GM10248 (cell line): Measurements from ENCODE around the gene MYPN.
A peak's percentile ranks its signal among the peaks of the same experiment; 100 is the strongest.

Experiments
- CTCF ChIA-PET: fragments of 300-600 bp; sonication (Branson Sonifier 250); formaldehyde crosslinking; extraction: SDS; loops from one replicate; lab custom pipeline; 2021; ENCODE audit warnings: antibody characterized with exemption; lab: Yijun Ruan, JAX
- POLR2A ChIA-PET: fragments of 350-650 bp; sonication (Branson Sonifier 250); formaldehyde crosslinking; extraction: SDS; loops from one replicate; lab custom pipeline; 2020; ENCODE audit warnings: antibody characterized with exemption; lab: Yijun Ruan, JAX
- DNase-seq: peaks from one replicate; pipeline ENCODE4 v3.0.0; 2012; ENCODE audit errors: extremely low spot score
- TF ChIP-seq, protein P1 (sequence below): IDR thresholded peaks from 2 replicates; pipeline ENCODE4 v1.5.1; 2012; ENCODE audit warnings: mild to moderate bottlenecking, low read depth; ENCODE audit errors: extremely low read depth, missing control alignments, control extremely low read depth

Gene MYPN

DNA sequence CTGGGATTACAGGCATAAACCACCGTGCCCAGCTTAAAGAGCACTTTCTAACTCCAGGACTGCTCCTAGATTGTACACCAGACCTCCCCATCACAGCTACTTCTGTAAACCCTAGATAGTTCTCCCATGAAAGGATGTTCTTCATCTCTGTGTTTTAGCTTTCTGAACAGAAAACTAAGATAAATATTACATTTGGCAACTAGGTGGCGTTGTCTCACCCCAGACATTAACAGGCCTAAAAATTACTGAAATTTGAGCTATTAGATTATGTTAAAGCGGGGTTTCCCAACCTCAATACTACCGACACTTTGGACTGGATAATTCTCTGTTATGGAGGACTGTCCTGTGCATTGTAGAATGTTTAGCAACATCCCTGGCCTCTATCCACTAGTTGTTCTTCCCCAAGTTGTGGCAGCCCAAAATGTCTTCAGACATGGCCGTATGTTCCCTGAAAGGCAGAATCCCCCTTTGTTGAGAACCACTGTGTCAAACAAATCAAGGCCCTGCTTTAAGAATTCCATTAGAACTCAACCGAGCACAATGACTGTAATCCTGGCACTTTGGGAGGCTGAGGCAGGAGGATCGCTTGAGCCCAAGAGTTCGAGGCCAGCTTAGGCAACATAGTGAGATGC lies 103.5 kb downstream of the MYPN start:
- peak; percentile 42 for DNase-seq
- TF ChIP-seq, protein P1, sequence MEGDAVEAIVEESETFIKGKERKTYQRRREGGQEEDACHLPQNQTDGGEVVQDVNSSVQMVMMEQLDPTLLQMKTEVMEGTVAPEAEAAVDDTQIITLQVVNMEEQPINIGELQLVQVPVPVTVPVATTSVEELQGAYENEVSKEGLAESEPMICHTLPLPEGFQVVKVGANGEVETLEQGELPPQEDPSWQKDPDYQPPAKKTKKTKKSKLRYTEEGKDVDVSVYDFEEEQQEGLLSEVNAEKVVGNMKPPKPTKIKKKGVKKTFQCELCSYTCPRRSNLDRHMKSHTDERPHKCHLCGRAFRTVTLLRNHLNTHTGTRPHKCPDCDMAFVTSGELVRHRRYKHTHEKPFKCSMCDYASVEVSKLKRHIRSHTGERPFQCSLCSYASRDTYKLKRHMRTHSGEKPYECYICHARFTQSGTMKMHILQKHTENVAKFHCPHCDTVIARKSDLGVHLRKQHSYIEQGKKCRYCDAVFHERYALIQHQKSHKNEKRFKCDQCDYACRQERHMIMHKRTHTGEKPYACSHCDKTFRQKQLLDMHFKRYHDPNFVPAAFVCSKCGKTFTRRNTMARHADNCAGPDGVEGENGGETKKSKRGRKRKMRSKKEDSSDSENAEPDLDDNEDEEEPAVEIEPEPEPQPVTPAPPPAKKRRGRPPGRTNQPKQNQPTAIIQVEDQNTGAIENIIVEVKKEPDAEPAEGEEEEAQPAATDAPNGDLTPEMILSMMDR = peak; percentile 48
- ChIA-PET POLR2A (no interaction called here), CTCF (interaction anchor here (0.8 to 7.1 kb wide), 48 partner anchors 10 to 688 kb away, joined by 3 to 97 read pairs (median 5); partner anchors contain the start of genes ATOH7 and DDX50)

DNA sequence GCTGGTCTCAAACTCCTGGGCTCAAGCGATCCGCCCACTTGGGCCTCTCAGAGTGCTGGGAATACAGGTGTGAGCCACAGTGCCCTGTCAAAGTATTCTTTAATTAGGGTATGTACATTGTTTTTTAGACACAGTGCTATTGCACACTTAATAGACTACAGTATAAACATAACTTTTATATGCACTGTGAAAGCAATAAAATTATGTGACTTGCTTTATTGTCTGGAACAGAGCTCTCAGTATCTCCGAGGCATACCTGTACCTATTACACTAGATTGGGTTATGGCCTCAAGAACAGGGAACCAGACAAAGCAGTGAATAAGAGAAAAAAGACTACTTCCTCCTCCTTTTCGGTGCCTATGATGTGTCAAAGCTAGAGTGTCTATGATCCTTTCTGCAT lies 109.5 kb downstream of the MYPN start:
- CTCF ChIA-PET = interaction anchor here (1.3 kb wide), 1 partner anchor 9 kb away, joined by 5 read pairs; no protein-coding TSS in a partner anchor

DNA sequence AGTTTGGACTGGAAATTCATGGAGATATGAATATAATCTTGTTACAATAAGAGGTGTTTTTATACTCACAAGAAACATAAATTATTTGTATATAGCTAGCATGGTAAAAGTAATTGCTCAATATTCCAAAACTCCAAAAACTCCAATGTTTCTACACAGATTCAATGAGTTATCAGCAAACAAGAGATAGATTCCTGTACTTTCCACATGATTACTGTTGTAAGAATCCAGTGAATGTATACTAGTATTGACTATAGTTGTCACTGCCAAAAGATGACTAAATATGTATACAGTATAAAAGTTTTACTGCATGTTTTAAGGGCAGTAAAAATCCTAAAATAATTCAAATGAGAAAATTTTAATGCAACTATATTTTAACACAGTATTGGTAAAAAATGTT lies 111.9 kb downstream of the MYPN start:
- CTCF ChIA-PET = interaction anchor here (1.1 to 3.8 kb wide), 2 partner anchors 9 to 14 kb away, joined by 3 to 30 read pairs; no protein-coding TSS in a partner anchor
- POLR2A ChIA-PET = no interaction called here
- TF ChIP-seq, protein P1 = no peak
- no peak for DNase-seq

More for the DNA sequence above, 109.5 kb downstream of the MYPN start:
- TF ChIP-seq, protein P1 = no peak
- DNase-seq = no peak
- POLR2A ChIA-PET = no interaction called here

DNA sequence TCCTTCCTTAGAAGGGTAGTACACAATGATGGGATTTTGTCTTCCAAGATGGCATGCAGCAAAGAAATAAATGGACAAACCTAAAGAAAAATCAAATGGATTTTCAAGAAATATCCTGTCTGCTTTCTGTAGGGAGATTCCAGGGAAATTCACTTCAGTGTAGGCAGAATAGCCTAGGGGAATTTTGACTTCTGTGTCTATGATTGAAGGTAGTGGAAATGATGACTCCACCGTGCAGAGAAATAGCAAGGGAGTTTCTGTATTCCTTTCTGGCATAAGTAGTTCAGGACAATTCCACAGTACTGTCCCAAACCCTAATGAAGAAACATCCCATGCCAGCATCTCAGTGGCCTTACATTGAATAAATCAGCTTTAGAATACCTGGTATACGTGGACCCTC lies 113.1 kb downstream of the MYPN start:
- POLR2A ChIA-PET = interaction anchor here (0.6 kb wide), 1 partner anchor 427 kb away, joined by 3 read pairs; no protein-coding TSS in a partner anchor
- TF ChIP-seq, protein P1 = no peak
- DNase-seq = no peak
- CTCF ChIA-PET = interaction anchor here (1.2 to 3.8 kb wide), 3 partner anchors 10 to 139 kb away, joined by 3 to 30 read pairs (median 3); no protein-coding TSS in a partner anchor

DNA sequence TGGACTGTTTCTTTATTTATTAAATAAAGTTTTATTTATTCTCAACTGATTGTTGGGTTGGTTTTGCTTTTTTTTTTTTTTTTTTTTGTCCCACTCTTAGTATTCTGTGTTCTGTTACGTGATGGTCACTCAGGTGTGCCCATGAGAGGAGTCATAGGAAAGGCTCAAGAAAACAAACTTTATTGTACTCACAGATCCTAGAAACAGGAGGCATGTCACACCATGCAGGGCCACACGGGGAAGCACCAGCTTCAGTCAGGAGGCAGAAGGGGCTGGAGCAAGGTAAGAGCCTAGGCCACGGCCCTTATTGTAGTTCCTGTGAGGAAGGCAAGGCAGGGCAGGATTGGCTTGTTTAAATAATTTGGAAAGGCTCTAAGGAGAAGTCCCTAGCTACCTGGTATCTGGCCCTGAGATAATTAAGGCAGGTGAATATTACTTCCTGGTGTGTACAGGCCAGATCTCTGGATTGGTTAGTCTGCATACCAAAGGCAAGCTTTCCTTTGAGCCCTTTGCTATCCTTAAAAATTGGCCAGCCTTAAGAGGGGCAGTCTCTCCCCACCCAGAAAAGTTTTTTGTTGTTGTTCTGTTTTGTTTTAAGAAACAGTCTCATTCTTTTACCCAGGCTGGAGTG lies 114.4 kb downstream of the MYPN start:
- TF ChIP-seq, protein P1 = no peak
- POLR2A ChIA-PET = no interaction called here
- CTCF ChIA-PET = interaction anchor here (1.2 to 3.8 kb wide), 3 partner anchors 12 to 141 kb away, joined by 3 to 30 read pairs (median 3); no protein-coding TSS in a partner anchor
- no peak for DNase-seq

DNA sequence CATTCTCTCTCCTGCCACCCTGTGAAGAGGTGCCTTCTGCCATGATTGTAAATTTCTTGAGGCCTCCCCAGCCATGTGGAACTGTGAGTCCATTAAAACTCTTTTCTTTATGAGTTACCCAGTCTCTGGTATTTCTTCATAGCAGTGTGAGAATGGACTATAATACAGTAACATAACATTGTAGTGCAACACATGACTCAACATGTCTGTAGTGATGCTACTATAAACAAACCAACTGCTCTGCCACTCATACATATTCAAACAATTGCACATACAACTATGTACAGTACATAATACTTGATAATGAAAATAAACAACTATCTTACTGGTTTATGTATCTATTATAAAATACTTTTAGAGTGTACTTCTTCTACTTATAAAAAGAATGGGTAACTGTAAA lies 115.5 kb downstream of the MYPN start:
- TF ChIP-seq, protein P1 = no peak
- DNase-seq = no peak
- CTCF ChIA-PET = interaction anchor here (3.8 kb wide), 1 partner anchor 13 kb away, joined by 30 read pairs; no protein-coding TSS in a partner anchor
- POLR2A ChIA-PET = no interaction called here
